ENCODE data around the gene UBE2H. TPM values are rescaled to one million over a fixed set of nuclear protein-coding genes. Genes with fewer than 3 reads are reported as not detected.

Gene UBE2H
- total and polyA plus RNA-seq, 2 donors (not counting 1 experiment from before 2014, with no cell fraction given), result 23.3 to 54.1 TPM

- Histone ChIP-seq H3K4me3 (ENCODE audit: control extremely low read depth in 1 of 5, extremely low read depth in 1 of 5, insufficient read depth in 1 of 5, low read depth in 2 of 5, low read length in 4 of 5) (no peak overlapping the region), H3K9me3 (ENCODE audit: control extremely low read depth in 1 of 3, control insufficient read depth in 2 of 3, insufficient read depth in 1 of 3, low read length in 2 of 3) (peaks cover 0 to 5% (median 1%) of the 10 kb centered on the region in 3 donors), H4K20me1 (ENCODE audit: control insufficient read depth, insufficient read depth, low read length, poor library complexity, severe bottlenecking) (peaks cover 11% of the 10 kb centered on the region), H3K9ac (ENCODE audit: low read length) (no peak overlapping the region), H3K4me2 (replicated peaks; ENCODE audit: low read depth, low read length, poor library complexity, severe bottlenecking) (no peak overlapping the region), H3K36me3 (replicated peaks in 1 of 2; ENCODE audit: control extremely low read depth in 1 of 2, control insufficient read depth in 1 of 2, extremely low read depth in 1 of 2, insufficient read depth in 2 of 2, low read length in 1 of 2) (peaks cover 0 to 15% of the 10 kb centered on the region in 2 experiments), H3K79me2 (ENCODE audit: control insufficient read depth, insufficient read depth, low read length) (peaks cover 86% of the 10 kb centered on the region), H2AFZ (ENCODE audit: insufficient read depth, low read depth, low read length, poor library complexity, severe bottlenecking) (no peak overlapping the region), H3K27me3 (replicated peaks in 1 of 4; ENCODE audit: control extremely low read depth in 1 of 4, control insufficient read depth in 3 of 4, insufficient read depth in 4 of 4, low read length in 3 of 4) (no peaks in the 10 kb centered on the region), H3K4me1 (ENCODE audit: control insufficient read depth in 2 of 2, insufficient read depth in 2 of 2, low read length in 2 of 2) (peaks cover 50 to 62% of the 10 kb centered on the region in 2 donors), H3K27ac (ENCODE audit: low read length in 2 of 2) (peak overlapping the region in 1 of 2 donors; percentile 76)
- Mint-ChIP-seq H3K4me1 (peaks cover 72% of the 10 kb centered on the region), H3K27ac (no peak overlapping the region), H3K4me3 (no peak overlapping the region), H3K9me3 (ENCODE audit: insufficient read depth) (peaks cover 5% of the 10 kb centered on the region), H3K27me3 (no peaks in the 10 kb centered on the region)
- DNase-seq (no peak), ATAC-seq (ENCODE audit: low read depth) (no peak)
- POLR2A ChIA-PET, result interaction anchor here (0.6 kb wide), 1 partner anchor 22 kb away, joined by 8 read pairs; no protein-coding TSS in a partner anchor
- intact Hi-C loops (cut with micrococcal nuclease), result no loop called here
- CTCF ChIA-PET, result no interaction called here
- no CpG with 5 or more reads among the region's 1 CpG for WGBS (ENCODE audit: insufficient coverage)
- TF ChIP-seq CTCF (IDR thresholded peaks at IDR 0.05) (no peak), EZH2 (IDR thresholded peaks at IDR 0.05; ENCODE audit: borderline replicate concordance, insufficient read depth, low read depth, low read length, poor library complexity, severe bottlenecking) (no peak)
Observed at GRCh38 chr7:129908181-129908580, 44.6 kb downstream of the UBE2H start.

GRCh38 chr7:129907122-129907736 is 45.5 kb downstream of the UBE2H start:
- H3K4me2 ChIP-seq (replicated peaks; ENCODE audit: low read depth, low read length, poor library complexity, severe bottlenecking), result peak overlapping the region; percentile 67
- CTCF ChIA-PET, result no interaction called here

More at GRCh38 chr7:129907122-129907736, 45.5 kb downstream of the UBE2H start:
- Histone ChIP-seq H3K27me3 (replicated peaks in 1 of 4; ENCODE audit: control extremely low read depth in 1 of 4, control insufficient read depth in 3 of 4, insufficient read depth in 4 of 4, low read length in 3 of 4) (no peaks in the 10 kb centered on the region), H3K27ac (ENCODE audit: low read length in 2 of 2) (peak overlapping the region; percentile 50 to 76), H3K9me3 (ENCODE audit: control extremely low read depth in 1 of 3, control insufficient read depth in 2 of 3, insufficient read depth in 1 of 3, low read length in 2 of 3) (peaks cover 0 to 5% (median 1%) of the 10 kb centered on the region in 3 donors), H3K36me3 (replicated peaks in 1 of 2; ENCODE audit: control extremely low read depth in 1 of 2, control insufficient read depth in 1 of 2, extremely low read depth in 1 of 2, insufficient read depth in 2 of 2, low read length in 1 of 2) (peaks cover 0 to 22% of the 10 kb centered on the region in 2 experiments), H3K9ac (ENCODE audit: low read length) (peak overlapping the region; percentile 53), H3K4me3 (ENCODE audit: control extremely low read depth in 1 of 5, extremely low read depth in 1 of 5, insufficient read depth in 1 of 5, low read depth in 2 of 5, low read length in 4 of 5) (peak overlapping the region in 1 of 5 experiments; percentile 43), H3K4me1 (ENCODE audit: control insufficient read depth in 2 of 2, insufficient read depth in 2 of 2, low read length in 2 of 2) (peaks cover 60 to 71% of the 10 kb centered on the region in 2 donors), H4K20me1 (ENCODE audit: control insufficient read depth, insufficient read depth, low read length, poor library complexity, severe bottlenecking) (peaks cover 20% of the 10 kb centered on the region), H3K79me2 (ENCODE audit: control insufficient read depth, insufficient read depth, low read length) (peaks cover 86% of the 10 kb centered on the region), H2AFZ (ENCODE audit: insufficient read depth, low read depth, low read length, poor library complexity, severe bottlenecking) (no peak overlapping the region)
- POLR2A ChIA-PET, result interaction anchor here (1.8 kb wide), 1 partner anchor 11 kb away, joined by 5 read pairs; no protein-coding TSS in a partner anchor
- Mint-ChIP-seq H3K4me3 (peak overlapping the region; percentile 58), H3K27me3 (no peaks in the 10 kb centered on the region), H3K4me1 (peaks cover 81% of the 10 kb centered on the region), H3K27ac (peak overlapping the region; percentile 78), H3K9me3 (ENCODE audit: insufficient read depth) (peaks cover 5% of the 10 kb centered on the region)
- TF ChIP-seq CTCF (IDR thresholded peaks at IDR 0.05), result no peak
- TF ChIP-seq EZH2 (IDR thresholded peaks at IDR 0.05; ENCODE audit: borderline replicate concordance, insufficient read depth, low read depth, low read length, poor library complexity, severe bottlenecking), result no peak
- ATAC-seq (ENCODE audit: low read depth) (no peak), DNase-seq (no peak)
- WGBS (ENCODE audit: insufficient coverage), result 96% methylated on average over 6 of the region's 11 CpGs
- intact Hi-C loops (cut with micrococcal nuclease), result no loop called here
